ENCODE data around the gene ZGLP1. TPM values are rescaled to one million over a fixed set of nuclear protein-coding genes. Genes with fewer than 3 reads are reported as not detected.

Gene ZGLP1
- total RNA-seq, 1 experiment from 2014 or later, result 5.0 TPM

- no peaks in the 10 kb centered on the region for H3K9me2 ChIP-seq (ENCODE audit: insufficient read depth)
- H3K4me2 ChIP-seq (ENCODE audit: low read length), result no peak overlapping the region
- ChIA-PET CTCF (interaction anchor here (1.4 to 7.7 kb wide), 3 partner anchors 12 to 134 kb away, joined by 4 to 233 read pairs (median 4); no protein-coding TSS in a partner anchor), RAD21 (ENCODE audit: low non-redundant PET in 1 of 2, low total read pairs in 2 of 2, uncharacterized antibody in 2 of 2, unreplicated experiment in 2 of 2) (no interaction called here), POLR2A (no interaction called here)
- DNase-seq (ENCODE audit: low read depth, low spot score), result no peak
- TF ChIP-seq CBX3 (IDR thresholded peaks at IDR 0.05; ENCODE audit: low read depth) (no peak), SIN3A (IDR thresholded peaks at IDR 0.05; ENCODE audit: low read depth) (no peak), RAD21 (IDR thresholded peaks at IDR 0.05; ENCODE audit: low read depth) (no peak), MAX (IDR thresholded peaks at IDR 0.05) (no peak), SRF (IDR thresholded peaks at IDR 0.05; ENCODE audit: low read depth) (no peak), CEBPB (IDR thresholded peaks at IDR 0.05; ENCODE audit: low read depth) (no peak), CTCF (IDR thresholded peaks at IDR 0.05 in 2 of 3, conservative IDR thresholded peaks at IDR 0.05 in 1 of 3; ENCODE audit: borderline replicate concordance in 1 of 3, insufficient read depth in 1 of 3, low read depth in 2 of 3, low read length in 2 of 3) (no peak), ZNF274 (IDR thresholded peaks at IDR 0.05; ENCODE audit: low read depth, low read length) (no peak), FOSL1 (IDR thresholded peaks at IDR 0.05; ENCODE audit: low read depth) (no peak)
- TF ChIP-seq, protein P1, sequence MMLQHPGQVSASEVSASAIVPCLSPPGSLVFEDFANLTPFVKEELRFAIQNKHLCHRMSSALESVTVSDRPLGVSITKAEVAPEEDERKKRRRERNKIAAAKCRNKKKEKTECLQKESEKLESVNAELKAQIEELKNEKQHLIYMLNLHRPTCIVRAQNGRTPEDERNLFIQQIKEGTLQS (IDR thresholded peaks at IDR 0.05), result no peak
- TF ChIP-seq, protein P2, sequence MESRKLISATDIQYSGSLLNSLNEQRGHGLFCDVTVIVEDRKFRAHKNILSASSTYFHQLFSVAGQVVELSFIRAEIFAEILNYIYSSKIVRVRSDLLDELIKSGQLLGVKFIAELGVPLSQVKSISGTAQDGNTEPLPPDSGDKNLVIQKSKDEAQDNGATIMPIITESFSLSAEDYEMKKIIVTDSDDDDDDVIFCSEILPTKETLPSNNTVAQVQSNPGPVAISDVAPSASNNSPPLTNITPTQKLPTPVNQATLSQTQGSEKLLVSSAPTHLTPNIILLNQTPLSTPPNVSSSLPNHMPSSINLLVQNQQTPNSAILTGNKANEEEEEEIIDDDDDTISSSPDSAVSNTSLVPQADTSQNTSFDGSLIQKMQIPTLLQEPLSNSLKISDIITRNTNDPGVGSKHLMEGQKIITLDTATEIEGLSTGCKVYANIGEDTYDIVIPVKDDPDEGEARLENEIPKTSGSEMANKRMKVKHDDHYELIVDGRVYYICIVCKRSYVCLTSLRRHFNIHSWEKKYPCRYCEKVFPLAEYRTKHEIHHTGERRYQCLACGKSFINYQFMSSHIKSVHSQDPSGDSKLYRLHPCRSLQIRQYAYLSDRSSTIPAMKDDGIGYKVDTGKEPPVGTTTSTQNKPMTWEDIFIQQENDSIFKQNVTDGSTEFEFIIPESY (IDR thresholded peaks at IDR 0.05; ENCODE audit: extremely low read depth, insufficient replicate concordance, low read length), result no peak
- no peak overlapping the region for H2AFZ ChIP-seq (ENCODE audit: low read depth, low read length, poor library complexity, severe bottlenecking)
- H3K27me3 ChIP-seq (ENCODE audit: insufficient read depth, low read length), result no peaks in the 10 kb centered on the region
- H3K4me1 ChIP-seq (ENCODE audit: control insufficient read depth in 1 of 2, insufficient read depth in 2 of 2, low read length in 2 of 2), result peaks cover 27 to 42% of the 10 kb centered on the region in 2 experiments
- intact Hi-C loops (cut with micrococcal nuclease), result no loop called here
- peaks cover 19 to 28% of the 10 kb centered on the region in 2 experiments for H3K36me3 ChIP-seq (ENCODE audit: control insufficient read depth in 1 of 2, insufficient read depth in 2 of 2, low read length in 2 of 2)
- no peak for ATAC-seq
- H4K20me1 ChIP-seq (ENCODE audit: insufficient read depth), result no peaks in the 10 kb centered on the region; the same call in 1 of the 2 replicates
- H3K9ac ChIP-seq (ENCODE audit: low read length), result no peak overlapping the region
- H3K4me3 ChIP-seq (replicated peaks in 1 of 2; ENCODE audit: low read depth in 1 of 2, low read length in 2 of 2), result no peak overlapping the region
- no peak overlapping the region for H3K27ac ChIP-seq (ENCODE audit: low read depth, low read length)
- H3K79me2 ChIP-seq (ENCODE audit: insufficient read depth, low read length), result peaks cover 27% of the 10 kb centered on the region
- H3K9me3 ChIP-seq (ENCODE audit: control insufficient read depth in 1 of 2, insufficient read depth in 1 of 2, low read depth in 1 of 2, low read length in 2 of 2), result no peaks in the 10 kb centered on the region
- no TSS peak for BruUV-seq (replicated peaks)
Measured at GRCh38 chr19:10256970-10257615, 52.5 kb downstream of the ZGLP1 start.

All from HCT116 (cell line).